Lower lobe of right lung (tissue), 2 donors: ENCODE measurements around the gene SH3GL1. TPM values are rescaled to one million over a fixed set of nuclear protein-coding genes. Genes with fewer than 3 reads are reported as not detected.

Source experiments
- ATAC-seq, 2 donors: fragments of 200-7000 bp; cut with Tn5 transposase; one replicate each; pipeline ENCODE4 v1.9.1; 2020 to 2022; ENCODE audit warnings: mild to moderate bottlenecking in 2 of 2, moderate library complexity in 2 of 2
- DNase-seq: peaks from one replicate; pipeline ENCODE4 v3.0.0-alpha.2; 2020
- H3K27ac ChIP-seq: fragments of 200-600 bp; one replicate; pipeline ENCODE4 v1.8.0; 2022
- H3K27me3 ChIP-seq: fragments of 200-600 bp; one replicate; pipeline ENCODE4 v1.8.0; 2022; ENCODE audit warnings: low read depth
- H3K36me3 ChIP-seq: fragments of 200-600 bp; one replicate; pipeline ENCODE4 v1.8.0; 2022; ENCODE audit warnings: mild to moderate bottlenecking
- H3K4me1 ChIP-seq: fragments of 200-600 bp; one replicate; pipeline ENCODE4 v1.8.0; 2022
- H3K4me3 ChIP-seq: fragments of 200-600 bp; one replicate; pipeline ENCODE4 v1.8.0; 2022; ENCODE audit warnings: mild to moderate bottlenecking
- H3K9me3 ChIP-seq: fragments of 200-600 bp; one replicate; pipeline ENCODE4 v1.8.0; 2022
- CTCF ChIP-seq: fragments of 200-600 bp; IDR thresholded peaks from one replicate; pipeline ENCODE4 v1.8.0; 2022; ENCODE audit warnings: antibody characterized with exemption, mild to moderate bottlenecking
- intact Hi-C: fragments of 100-400 bp; cut with DNase I; formaldehyde crosslinking; loops from one replicate; pipeline ENCODE4 v1.11.0; 2022
- total RNA-seq: library from RNA; stranded (reverse); fragmentation: NEBNext Ultra II Directional; extraction: Animal tissue kit (Norgen Biotek cat#: 25700); gene quantifications from one replicate; pipeline ENCODE4 v1.2.1, GENCODE V29; 2021
- donor health status: DM: no; HTN: yes; CAD: no; lungs with severe emphysema.

Gene SH3GL1
- total RNA-seq, 1 donor from 2014 or later, result 44.3 TPM

- DNase-seq (no peak), ATAC-seq (no peak)
- H3K27ac ChIP-seq, result no peak overlapping the region
- intact Hi-C loops, result no loop called here
- H3K4me3 ChIP-seq, result no peak overlapping the region
- no peaks in the 10 kb centered on the region for H3K9me3 ChIP-seq
- H3K27me3 ChIP-seq, result no peaks in the 10 kb centered on the region
- H3K4me1 ChIP-seq, result no peaks in the 10 kb centered on the region
- H3K36me3 ChIP-seq, result peaks cover 78% of the 10 kb centered on the region
- no peak for TF ChIP-seq CTCF
These were observed 41.4 kb downstream of the SH3GL1 start for GRCh38 chr19:4358709-4359626.

GRCh38 chr19:4357921-4358326, 42.4 kb downstream of the SH3GL1 start:
- intact Hi-C loops, result no loop called here
- Histone ChIP-seq H3K9me3 (no peaks in the 10 kb centered on the region), H3K27me3 (no peaks in the 10 kb centered on the region), H3K27ac (no peak overlapping the region), H3K4me3 (no peak overlapping the region), H3K36me3 (peaks cover 72% of the 10 kb centered on the region), H3K4me1 (no peaks in the 10 kb centered on the region)
- TF ChIP-seq CTCF, result no peak
- ATAC-seq, result no peak
- no peak for DNase-seq

- no peak for ATAC-seq
- intact Hi-C loops, result no loop called here
- no peak for DNase-seq
- Histone ChIP-seq H3K9me3 (no peaks in the 10 kb centered on the region), H3K4me1 (no peaks in the 10 kb centered on the region), H3K27me3 (no peaks in the 10 kb centered on the region), H3K4me3 (no peak overlapping the region), H3K27ac (no peak overlapping the region), H3K36me3 (peaks cover 65% of the 10 kb centered on the region)
- TF ChIP-seq CTCF, result no peak
These were observed 43.1 kb downstream of the SH3GL1 start for GRCh38 chr19:4357095-4357797.

GRCh38 chr19:4354897-4355296, 45.5 kb downstream of the SH3GL1 start:
- no peak for TF ChIP-seq CTCF
- no peaks in the 10 kb centered on the region for H3K9me3 ChIP-seq
- ATAC-seq, result no peak
- H3K4me3 ChIP-seq, result no peak overlapping the region
- DNase-seq, result no peak
- intact Hi-C loops, result no loop called here
- no peaks in the 10 kb centered on the region for H3K27me3 ChIP-seq
- H3K4me1 ChIP-seq, result no peaks in the 10 kb centered on the region
- H3K36me3 ChIP-seq, result peaks cover 42% of the 10 kb centered on the region
- no peak overlapping the region for H3K27ac ChIP-seq

- H3K4me1 ChIP-seq, result no peaks in the 10 kb centered on the region
- H3K36me3 ChIP-seq, result peaks cover 36% of the 10 kb centered on the region
- TF ChIP-seq CTCF, result no peak
- H3K27me3 ChIP-seq, result no peaks in the 10 kb centered on the region
- H3K4me3 ChIP-seq, result no peak overlapping the region
- H3K27ac ChIP-seq, result no peak overlapping the region
- intact Hi-C loops, result no loop called here
- DNase-seq (no peak), ATAC-seq (no peak)
- no peaks in the 10 kb centered on the region for H3K9me3 ChIP-seq
These were observed 46.1 kb downstream of the SH3GL1 start for GRCh38 chr19:4354282-4354681.
